Measurements from ENCODE around the gene RARB.

- TF ChIP-seq POLR2A (IDR thresholded peaks at IDR 0.05) (no peak), CTCF (IDR thresholded peaks at IDR 0.05) (no peak), POLR2AphosphoS5 (IDR thresholded peaks at IDR 0.05) (no peak)
Observed at GRCh38 chr3:25534007-25534406, 105.9 kb downstream of the RARB start.

Measured in breast epithelium (tissue), 3 donors.